NCI-H146 treated with DMSO at 0.1 percent for 48 hours (cell line): ENCODE results near the gene COQ10B.
"Not testable (repeated sequence)": the region's sequence is repeated elsewhere in the genome, so short reads cannot be mapped to it uniquely, and the experiment has no call there.

Experiments
- DNase-seq: peaks from one replicate; lab custom pipeline; 2025; ENCODE audit not compliant: unreplicated experiment; lab: John Stamatoyannopoulos, UW

Gene COQ10B

DNA sequence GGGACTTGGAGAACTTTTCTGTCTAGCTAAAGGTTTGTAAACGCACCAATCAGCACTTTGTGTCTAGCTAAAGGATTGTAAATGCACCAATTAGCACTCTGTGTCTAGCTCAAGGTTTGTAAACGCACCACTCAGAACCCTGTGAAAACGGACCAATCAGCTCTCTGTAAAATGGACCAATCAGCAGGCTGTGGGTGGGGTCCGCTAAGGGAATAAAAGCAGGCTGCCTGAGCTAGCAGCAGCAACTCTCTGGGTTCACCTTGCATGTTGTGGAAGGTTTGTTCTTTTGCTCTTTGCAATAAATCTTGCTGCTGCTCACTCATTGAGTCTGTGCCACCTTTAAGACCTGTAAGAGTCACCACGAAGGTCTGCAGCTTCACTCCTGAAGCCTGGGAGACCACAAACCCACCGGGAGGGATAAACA lies 2.4 kb upstream of the COQ10B start:
- DNase-seq = not testable (repeated sequence)

DNA sequence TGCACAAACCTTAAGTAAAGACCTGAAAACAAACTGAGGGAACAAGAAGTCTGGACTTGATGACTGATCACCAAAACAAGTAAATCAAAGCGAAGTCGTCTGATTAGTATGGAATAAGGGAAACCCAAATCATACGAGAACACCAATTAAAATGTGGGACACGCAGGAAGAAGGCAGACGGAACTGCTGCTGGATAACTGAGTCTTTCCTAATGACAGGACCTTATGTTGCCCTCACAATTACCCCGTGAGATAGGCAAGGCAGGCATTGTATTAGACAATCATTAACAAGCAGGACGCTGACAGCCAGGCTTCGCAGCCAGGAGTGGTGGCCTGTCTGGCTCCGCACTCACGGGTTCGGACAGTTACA lies 614 bp upstream of the COQ10B start:
- peak; percentile 48 for DNase-seq

DNA sequence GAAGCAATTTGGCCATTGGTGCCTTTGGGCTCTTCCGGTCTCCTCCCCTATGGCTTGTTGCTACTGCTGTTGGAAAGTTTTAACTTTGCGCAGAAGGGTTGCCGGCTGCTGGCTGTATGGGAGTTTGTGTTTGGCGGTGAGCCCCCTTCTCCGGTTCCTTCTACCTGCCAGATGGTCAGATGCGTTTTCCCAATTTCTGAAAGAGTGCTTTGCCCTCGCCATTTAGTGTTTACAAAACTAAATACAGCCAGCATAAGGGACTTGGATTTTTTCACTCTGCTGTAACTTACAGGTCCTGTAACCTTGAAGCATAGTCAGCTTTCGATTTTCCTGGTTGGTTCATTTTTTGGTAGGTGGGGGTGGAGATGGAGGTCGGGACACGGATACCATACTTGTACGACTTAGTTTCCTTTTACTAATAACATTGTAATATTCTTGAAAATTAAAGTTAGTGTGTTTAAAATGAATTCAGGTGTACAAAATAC lies 604 bp downstream of the COQ10B start:
- peak; percentile 12 for DNase-seq

DNA sequence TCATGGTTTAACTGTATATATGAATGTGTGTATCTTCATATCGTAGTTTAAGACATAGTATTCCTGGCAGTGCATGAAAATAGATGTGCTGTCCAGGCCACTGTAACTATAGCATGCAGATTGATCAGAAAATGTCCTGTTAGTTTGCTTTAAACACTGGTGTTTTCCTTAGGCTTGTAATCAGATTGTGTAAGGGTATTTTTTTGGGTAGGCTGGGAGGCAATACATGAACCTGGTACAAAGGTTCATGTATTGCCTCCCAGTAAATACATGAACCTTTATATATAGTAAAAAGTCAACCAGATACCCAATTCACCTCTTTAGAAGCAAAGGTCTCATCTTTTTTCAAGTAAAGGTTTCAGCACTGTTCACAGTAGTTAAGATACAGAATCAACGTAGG lies 1.6 kb downstream of the COQ10B start:
- no peak for DNase-seq

DNA sequence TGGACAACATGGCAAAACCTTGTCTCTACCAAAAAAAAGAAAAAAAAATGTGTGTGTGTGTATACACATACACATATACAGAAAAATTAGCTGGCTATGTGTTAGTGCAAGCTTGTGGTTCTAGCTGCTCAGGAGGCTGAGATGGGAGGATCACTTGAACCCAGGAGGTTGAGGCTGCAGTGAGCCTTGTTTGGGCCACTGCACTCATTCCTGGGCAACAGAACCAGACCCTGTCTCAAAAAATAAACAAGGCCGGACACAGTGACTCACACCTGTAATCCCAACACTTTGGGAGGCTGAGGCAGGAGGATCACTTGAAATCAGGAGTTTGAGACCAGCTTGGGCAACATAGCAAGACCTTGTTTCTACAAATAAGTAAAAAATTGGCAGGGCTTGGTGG lies 2.1 kb downstream of the COQ10B start:
- no peak for DNase-seq

DNA sequence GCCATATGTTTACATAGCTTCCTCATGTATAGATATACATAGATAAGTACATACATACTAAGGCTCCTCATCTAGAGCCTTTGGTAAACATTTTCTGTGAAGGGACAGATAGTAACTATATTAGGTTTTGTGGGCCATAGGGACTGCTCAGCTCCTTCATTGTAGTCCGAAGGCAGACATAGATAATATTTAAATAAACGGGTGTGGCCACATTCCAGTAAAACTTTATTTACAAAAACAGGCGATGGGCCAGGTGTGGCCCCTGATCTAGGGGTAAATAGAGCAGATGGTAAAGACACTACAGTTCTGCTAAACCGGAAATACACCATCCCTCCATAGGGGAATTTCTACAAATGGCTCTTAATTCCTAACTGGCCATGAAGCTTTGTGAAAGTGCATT lies 7.3 kb downstream of the COQ10B start:
- no peak for DNase-seq

DNA sequence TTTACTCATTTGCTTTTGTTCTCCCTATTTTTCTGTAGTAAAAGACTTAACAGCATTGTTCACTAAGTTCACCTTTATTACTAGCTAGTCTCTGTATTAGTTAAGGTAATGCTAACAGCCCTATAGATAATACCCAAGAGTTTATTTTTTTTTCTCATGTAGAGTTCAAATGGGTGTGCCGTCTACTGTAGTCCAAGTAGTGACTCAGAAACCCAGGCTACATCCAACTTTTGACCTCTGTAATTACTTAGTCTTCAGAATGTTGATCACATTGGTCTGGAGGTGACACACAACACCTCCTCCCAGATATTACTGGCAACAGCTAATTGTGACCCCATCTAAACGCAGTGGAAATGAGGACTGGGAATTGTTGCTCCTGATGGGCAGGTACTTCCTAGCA lies 7.7 kb downstream of the COQ10B start:
- no peak for DNase-seq

DNA sequence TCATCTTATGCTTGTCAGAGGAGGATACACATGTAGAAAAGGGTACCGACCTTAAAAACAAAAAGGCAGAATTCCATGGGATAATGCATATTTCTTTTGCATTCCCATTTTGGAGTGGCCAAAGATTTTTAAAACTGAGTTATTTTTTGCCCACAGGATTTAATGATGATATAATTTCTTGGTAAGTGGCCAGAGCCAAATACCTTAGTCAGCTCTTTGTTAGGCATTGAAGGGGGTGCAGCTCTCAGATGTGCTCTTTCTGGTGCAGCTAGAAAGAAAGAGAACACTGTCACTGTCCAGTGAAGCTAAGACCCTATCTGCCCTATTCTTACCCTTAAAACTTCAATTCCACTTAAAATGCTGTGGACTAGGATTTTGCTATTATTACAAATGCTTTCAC lies 10.8 kb downstream of the COQ10B start:
- DNase-seq = no peak

DNA sequence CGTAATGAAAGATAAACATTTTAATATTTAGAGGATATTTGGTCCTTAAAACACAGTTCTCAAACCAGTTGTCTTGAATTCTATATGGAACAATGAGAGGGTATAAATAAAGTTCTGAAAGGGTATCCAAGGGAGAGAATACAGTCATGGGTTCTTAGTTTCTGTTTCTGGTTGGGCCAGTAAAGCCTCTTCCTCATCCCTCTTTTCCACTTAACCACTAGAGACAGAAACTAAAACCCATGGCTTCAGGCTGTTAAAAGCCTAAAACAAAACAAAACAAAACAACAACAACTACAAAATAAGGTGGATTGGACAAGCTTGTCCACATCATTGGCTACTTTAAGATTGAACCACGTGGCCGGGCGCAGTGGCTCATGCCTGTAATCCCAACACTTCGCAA lies 18.8 kb downstream of the COQ10B start:
- no peak for DNase-seq

DNA sequence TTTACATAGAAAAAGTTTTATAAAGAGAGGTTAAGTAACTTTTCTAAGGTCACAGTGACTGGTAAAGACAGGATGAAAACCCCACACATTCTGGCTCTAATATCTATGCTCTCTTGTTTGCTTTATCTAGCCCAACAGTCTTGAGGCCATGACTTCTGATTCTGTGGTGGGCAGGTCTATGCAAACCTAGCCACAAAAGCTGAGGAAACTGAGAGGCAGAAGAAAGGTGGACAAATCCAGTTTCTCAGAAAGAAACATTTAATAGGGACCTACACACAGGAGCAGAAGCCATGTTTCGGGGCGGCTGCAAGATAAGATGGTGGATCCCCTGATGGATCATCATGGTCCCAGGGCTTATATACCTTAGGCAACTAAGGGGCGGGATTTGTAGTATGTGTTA lies 24.4 kb downstream of the COQ10B start:
- no peak for DNase-seq

DNA sequence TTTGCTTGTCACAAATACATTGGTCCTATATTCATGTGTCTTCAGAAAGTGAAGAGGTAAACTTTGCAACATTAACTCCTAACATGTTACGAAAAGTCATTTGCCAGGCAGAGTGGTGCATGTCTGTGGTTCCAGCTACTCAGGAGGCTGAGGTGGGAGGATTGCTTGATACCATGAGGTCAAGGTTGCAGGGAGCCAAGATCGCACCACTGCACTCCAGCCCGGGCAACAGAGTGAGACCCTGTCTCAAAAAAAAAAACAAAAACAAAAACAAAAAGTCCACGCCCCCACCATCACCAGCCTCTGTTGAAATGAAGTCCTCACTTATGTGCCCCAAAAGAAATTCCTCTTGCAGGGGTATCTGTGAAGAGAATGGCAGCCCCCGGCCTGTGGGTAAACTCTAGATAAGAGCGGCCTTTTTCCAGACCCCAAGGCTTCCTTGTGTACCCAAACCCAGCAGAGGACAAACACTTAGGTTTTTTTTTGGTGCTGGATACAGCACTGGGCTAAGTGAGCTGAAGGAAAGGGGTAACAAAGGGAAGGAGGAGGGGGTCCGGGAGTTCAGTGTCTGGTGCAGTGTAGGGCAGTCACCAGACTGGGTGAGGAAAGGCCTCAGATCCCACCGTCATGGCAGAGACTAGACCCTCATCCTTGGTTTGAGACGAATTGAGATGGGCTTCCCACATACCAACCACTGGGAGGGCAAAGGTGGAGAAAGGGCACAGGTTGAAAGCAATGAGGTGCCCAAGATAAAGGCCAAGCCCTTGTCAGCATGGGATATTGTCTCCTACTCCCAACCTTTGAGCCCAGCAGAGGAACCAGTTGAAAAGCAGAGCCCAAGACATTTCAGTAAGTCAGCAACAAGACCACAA lies 27.0 kb downstream of the COQ10B start:
- DNase-seq = no peak

DNA sequence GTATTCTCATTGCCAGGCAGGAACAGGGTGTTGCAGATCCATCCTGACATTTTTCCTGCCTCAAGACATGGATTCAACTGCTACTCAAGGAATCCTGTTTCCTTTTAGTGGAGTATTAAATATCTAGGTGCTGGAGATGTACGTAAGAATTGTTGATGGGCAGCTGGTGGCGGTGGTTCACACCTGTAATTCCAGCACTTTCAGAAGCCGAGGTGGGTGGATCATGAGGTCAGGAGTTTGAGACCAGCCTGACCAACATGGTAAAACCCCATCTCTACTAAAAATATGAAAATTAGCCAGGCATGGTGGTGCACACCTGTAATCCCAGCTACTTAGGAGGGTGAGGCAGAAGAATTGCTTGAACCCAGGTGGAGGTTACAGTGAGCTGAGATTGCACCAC lies 30.9 kb downstream of the COQ10B start:
- not testable (repeated sequence) for DNase-seq

DNA sequence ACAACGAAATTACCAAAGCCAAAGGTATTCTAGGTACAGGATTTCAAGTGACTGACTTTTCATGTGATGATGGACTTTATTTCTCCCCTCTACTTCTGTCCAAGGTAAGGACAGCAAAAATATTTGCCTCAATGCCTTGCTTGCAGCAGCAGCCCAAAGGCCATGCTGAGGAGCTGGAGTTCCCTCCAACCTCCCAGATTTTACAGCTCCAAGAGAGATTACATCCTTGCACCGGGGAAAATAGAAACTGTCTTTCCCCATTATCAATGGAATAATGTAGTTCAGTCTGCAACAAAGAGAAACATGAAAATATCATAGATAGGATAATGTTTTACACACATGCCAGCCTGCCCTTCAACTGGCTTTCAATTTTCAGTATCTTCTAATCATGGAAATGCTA lies 32.8 kb downstream of the COQ10B start:
- DNase-seq = no peak

DNA sequence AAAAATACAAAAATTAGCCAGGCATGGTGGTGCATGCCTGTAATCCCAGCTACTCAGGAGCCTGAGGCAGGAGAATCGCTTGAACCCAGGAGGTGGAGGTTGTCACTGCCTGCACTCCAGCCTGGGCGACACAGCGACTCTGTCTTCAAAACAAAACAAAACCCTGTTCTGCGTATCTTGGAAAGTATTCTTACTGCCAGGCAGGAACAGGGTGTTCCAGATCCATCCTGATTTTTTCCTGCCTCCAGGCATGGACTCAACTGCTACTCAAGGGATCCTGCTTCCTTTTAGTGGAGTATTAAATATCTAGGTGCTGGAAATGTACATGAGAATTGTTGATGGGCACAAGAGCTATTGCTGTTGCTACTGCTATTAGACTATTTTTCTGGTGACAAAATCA lies 34.0 kb downstream of the COQ10B start:
- DNase-seq = no peak

DNA sequence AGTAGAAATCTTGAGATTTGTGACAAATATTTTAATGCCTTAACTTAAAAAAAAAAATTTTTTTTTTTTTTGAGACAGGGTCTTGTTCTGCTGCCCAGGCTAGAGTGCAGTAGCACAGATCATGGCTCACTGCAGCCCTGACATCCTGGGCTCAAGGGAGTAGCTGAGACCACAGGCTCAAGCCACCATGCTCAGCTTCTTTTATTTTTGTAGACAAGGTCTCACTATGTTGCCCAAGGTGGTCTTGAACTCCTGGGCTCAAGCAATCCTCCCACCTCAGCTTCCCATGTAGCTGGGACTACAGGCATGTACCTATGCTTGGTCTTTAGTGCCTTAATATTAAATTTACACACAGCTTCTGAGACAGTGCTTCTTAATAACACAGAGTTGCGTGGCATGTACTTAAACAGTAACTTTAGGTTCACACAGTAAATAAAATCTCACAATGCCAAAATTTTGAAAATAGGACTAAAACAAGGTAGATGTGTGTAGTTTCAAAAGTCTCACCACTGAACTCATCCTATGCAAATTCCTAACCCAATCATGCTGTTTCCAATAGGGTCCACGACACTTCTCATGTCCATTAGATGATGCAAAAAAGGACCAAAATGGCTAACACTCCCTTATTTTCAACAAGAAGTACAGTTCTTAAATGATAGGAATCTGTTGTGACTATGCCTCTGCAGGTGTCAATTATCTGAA lies 42.2 kb downstream of the COQ10B start:
- DNase-seq = no peak

DNA sequence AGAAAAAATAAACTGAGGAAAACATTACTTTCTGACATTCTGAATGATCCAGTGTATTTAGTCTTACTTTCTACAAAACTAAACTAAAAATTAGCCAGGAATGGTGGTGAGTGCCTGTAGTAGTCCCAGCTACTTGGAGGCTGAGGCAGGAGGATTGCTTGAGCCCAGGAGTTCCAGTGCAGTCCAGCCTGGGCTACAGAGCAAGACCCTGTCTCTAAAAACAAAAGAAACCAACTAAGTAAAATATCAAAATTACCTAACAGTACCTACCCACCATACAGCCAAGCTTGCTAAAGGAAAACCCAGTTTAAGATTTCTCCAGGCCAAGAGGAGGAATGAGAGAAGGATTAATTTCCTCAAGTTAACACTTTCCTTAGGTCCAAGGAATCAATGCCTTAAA lies 43.3 kb downstream of the COQ10B start:
- no peak for DNase-seq

DNA sequence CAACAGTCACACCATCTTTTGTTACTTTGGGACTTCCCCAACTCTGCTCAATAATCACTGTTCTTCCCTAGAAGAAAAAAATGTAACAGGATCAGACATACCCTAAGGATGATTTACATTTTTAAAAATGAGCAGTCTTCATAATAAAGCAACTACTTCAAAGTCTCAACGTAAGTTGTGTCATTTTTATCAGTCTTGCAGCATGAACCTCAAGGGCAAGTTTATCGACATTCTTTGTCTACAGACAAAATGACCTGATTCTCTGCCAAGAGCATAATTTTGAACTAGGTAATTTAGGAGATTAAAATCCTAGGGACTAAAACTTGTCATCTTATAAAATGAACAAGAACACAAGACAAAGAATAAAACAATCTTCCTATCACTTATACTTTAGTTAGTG lies 44.0 kb downstream of the COQ10B start:
- DNase-seq = no peak

DNA sequence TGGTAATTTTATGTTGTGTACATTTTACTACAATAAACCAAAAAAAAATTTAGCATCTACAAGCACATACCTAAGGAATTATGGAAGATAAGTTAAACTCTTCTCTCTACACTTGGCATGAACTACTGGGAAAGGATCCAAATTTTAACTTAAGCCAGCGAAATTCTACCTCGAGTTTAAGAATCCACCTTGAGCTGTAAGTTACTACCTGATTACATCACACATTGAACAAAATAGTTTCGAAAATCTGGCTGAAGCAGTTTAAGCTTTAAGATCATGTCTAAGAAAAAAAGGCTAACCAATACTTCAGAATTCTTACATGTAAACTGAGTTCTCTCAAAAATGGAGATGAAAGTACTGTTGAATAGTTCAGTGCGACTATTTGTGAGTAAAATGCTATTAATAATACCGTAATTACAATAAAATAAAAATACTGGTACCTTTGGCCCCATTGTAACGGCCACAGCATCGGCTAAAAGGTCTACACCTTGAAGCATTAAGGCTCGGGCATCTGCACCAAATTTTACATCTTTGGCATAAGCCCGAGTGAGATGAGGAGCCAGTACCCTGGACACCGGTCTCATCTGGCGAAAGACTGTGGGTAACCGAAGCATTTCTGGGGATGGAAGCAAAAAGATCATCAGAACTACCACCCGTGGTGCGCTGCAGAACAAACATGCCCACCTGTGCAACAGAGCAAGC lies 45.0 kb downstream of the COQ10B start:
- no peak for DNase-seq

DNA sequence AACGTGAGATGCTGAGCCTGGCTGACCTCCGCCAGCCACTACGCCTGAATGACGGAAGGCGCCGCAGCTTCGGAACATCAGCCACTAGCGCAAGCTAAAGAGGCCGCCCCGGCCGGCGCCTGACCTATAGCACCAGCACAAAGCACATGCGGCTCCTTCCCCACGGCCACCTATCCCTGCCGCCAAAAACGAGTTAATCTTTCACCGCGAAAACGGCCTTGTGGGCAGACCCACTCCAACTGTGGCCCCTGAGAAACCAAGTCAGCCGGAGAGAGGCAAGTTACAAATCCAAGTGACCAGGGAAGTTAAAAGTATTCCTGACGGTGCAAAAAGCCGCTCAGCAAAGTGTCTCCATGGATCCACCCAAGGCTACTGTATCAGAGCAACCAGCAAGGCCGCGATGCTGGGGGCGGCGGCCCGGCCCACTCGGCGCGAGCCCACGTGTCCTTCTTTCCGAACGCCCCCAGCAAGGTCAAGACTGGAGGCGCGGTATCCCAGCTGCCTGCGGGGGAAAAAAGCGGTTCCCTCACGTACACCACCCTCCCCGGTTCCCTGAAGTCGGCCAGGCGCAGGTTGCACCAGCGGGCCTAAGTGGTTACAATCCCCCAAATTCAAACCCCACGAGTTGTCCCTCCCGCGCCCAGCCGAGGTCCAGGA lies 45.7 kb downstream of the COQ10B start:
- DNase-seq = peak; percentile 47

DNA sequence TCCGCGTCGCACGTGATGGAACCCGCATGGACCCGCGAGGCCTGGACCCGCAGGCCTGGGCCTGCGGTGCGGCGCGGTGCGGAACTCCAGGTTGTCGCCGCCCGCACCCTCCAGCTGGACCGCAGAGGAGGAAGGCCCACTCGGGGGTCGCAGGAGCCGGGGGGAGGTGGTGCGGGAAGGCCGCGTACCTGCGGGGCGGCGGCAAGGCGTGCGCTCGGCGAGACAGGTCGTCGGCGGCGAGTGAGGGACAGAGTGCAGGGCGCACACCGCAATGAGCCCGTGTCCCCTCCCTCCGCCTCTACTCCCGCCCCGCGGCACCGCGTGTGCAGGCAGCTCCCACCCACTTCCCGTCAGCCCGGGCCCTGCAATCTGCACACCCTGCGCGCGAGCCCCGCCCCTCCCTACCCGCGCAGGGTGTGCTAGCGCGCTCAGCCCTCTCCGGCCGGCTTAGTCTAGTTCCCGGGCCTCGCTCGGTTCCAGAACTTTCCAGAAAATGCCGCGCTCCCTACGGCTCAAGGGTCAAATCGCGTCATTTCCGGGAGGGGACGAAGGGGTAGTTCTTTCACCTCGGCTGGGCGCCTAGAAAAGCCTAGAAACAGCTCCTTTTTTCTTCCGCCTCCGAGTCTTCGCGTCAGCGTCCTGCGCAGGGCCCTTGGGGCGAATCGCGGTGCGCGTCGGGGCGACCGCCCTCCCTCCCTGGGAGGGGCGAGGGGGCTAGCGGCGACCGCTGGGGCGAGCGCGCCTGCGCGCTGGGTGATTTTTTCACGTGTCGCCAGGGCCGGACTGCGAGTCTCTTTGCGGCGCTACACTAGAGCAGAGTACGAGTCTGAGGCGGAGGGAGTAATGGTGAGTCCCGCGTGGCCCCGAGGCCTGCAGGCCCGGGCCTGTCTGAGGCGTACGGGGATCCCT lies 46.5 kb downstream of the COQ10B start, which contains the start of the genes HSPD1 and HSPE1:
Gene HSPD1 (minus strand): TSS at position 247 of the 909 bp plus-strand sequence. CDS start 992 bp downstream, outside the sequence.
Gene HSPE1 (plus strand): TSS at position 786 of the 909 bp plus-strand sequence. CDS start 58 bp downstream, at position 844.
- peak; percentile 97 for DNase-seq
